Psoas muscle (tissue), 8 donors: Measurements from ENCODE around the gene ASPSCR1. TPM values are rescaled to one million over a fixed set of nuclear protein-coding genes. Genes with fewer than 3 reads are reported as not detected.

Experiments
- ATAC-seq, 4 donors: fragments of 200-7000 bp; cut with Tn5 transposase; one replicate each; pipeline ENCODE4 v1.9.1; 2020; ENCODE audit warnings: moderate library complexity in 3 of 4, mild to moderate bottlenecking in 2 of 4
- DNase-seq, 2 donors: peaks; one replicate each; pipeline ENCODE4 v3.0.0-alpha.2; 2020
- H3K27ac ChIP-seq: fragments of 200-600 bp; one replicate; pipeline ENCODE4 v1.8.0; 2022
- H3K27me3 ChIP-seq, 3 donors: fragments of 200-600 bp in 1 of 3; one replicate each; pipeline versions ENCODE4 v1.6.1 to v1.8.0; 2013 to 2022; ENCODE audit warnings: low read length in 2 of 3, mild to moderate bottlenecking in 2 of 3, moderate library complexity in 1 of 3; ENCODE audit not compliant: insufficient read depth in 3 of 3
- H3K36me3 ChIP-seq, 2 donors: fragments of 200-600 bp in 1 of 2; one replicate each; pipeline versions ENCODE4 v1.6.1 to v1.8.0; 2013 to 2022; ENCODE audit warnings: low read depth in 1 of 2, mild to moderate bottlenecking in 1 of 2, moderate library complexity in 1 of 2; ENCODE audit not compliant: insufficient read depth in 1 of 2
- H3K4me1 ChIP-seq: fragments of 200-600 bp; one replicate; pipeline ENCODE4 v1.8.0; 2022
- H3K4me3 ChIP-seq: fragments of 200-600 bp; one replicate; pipeline ENCODE4 v1.8.0; 2022; ENCODE audit warnings: mild to moderate bottlenecking
- H3K9me3 ChIP-seq: fragments of 200-600 bp; one replicate; pipeline ENCODE4 v1.8.0; 2022
- CTCF ChIP-seq: fragments of 200-600 bp; IDR thresholded peaks from one replicate; pipeline ENCODE4 v1.8.0; 2022; ENCODE audit warnings: antibody characterized with exemption
- WGBS, 3 donors: extraction: QIAGEN DNeasy Blood & Tissue Kit; methylation state at CpG; one replicate each; pipeline versions ENCODE4 v1.1.6 to v1.1.7; 2013; 5-methylcytosine and 5-hydroxymethylcytosine counted together
- intact Hi-C, 2 donors: fragments of 100-400 bp; cut with DNase I; formaldehyde crosslinking; loops; one replicate each; pipeline versions ENCODE4 v1.11.0 to v1.14.2; 2022
- polyA plus RNA-seq, 3 donors: library from polyadenylated mRNA; stranded (reverse); fragments of 200-250 nt; gene quantifications; one replicate each; pipeline ENCODE4 v1.2.3, GENCODE V29; 2013
- total RNA-seq, 4 donors: library from RNA; stranded (reverse); fragmentation: NEBNext Ultra II Directional in 2 of 4; extraction: Animal tissue kit (Norgen Biotek cat#: 25700) in 2 of 4; gene quantifications; one replicate each; pipeline versions ENCODE4 v1.2.1 to v1.2.4, GENCODE V29; 2021 to 2023
- donor health status: healthy with polysubstance abuse.
- donor health status: DM: no; HTN: no; CAD: no; lungs with moderate emphysema.
- donor health status: Bipolar disorder and iron deficiency.
- donor health status: healthy.
- donor health status: DM: yes; HTN: yes; CAD: no.
- donor health status: DM: no; HTN: no; CAD: no.
- donor health status: DM: no; HTN: no; CAD: no.
- donor health status: DM: yes; HTN: yes; CAD: no.

Gene ASPSCR1
- total and polyA plus RNA-seq, 7 donors, result 27.7 to 37.4 (median 33.0) TPM

GRCh38 chr17:82065193-82065637 lies 87.8 kb downstream of the ASPSCR1 start:
- intact Hi-C loops, result loop anchor here in 1 of 2 donors (1.0 kb wide), 1 partner anchor 12 kb away; no protein-coding TSS in a partner anchor
- no peaks in the 10 kb centered on the region for H3K27me3 ChIP-seq
- TF ChIP-seq CTCF, result no peak
- no peaks in the 10 kb centered on the region for H3K9me3 ChIP-seq
- DNase-seq, result peak in 1 of 2 donors; percentile 62
- peak overlapping the region; percentile 98 for H3K4me3 ChIP-seq
- H3K4me1 ChIP-seq, result peaks cover 9% of the 10 kb centered on the region
- peak; percentile 8 to 23 (median 14) for ATAC-seq
- peaks cover 10 to 40% of the 10 kb centered on the region in 2 donors for H3K36me3 ChIP-seq
- WGBS, 3 donors, result 0 to 1% (median 1%) methylated on average over 14 to 47 of the region's 47 CpGs
- H3K27ac ChIP-seq, result peak overlapping the region; percentile 82

GRCh38 chr17:82065638-82066303 lies 88.3 kb downstream of the ASPSCR1 start, which contains the start of gene DUS1L:
DUS1L (minus strand) TSS chr17:82065804; CDS start chr17:82065059, 745 bp downstream.
- Histone ChIP-seq H3K27ac (peak within 1 kb of the TSS; percentile 94), H3K9me3 (no peaks in the 10 kb centered on the region), H3K4me3 (peak within 1 kb of the TSS; percentile 98), H3K27me3 (no peaks in the 10 kb centered on the region), H3K4me1 (peaks cover 9% of the 10 kb centered on the region), H3K36me3 (peaks cover 7 to 34% of the 10 kb centered on the region in 2 donors)
- intact Hi-C loops, result loop anchor here in 1 of 2 donors (1.0 to 2.0 kb wide), 2 partner anchors 12 to 31 kb away; no protein-coding TSS in a partner anchor
- DNase-seq (peak; percentile 73 to 84), ATAC-seq (peak; percentile 86 to 94 (median 90))
- WGBS, 3 donors, result 6 to 8% (median 7%) methylated on average over 62 to 88 of the region's 88 CpGs
- no peak for TF ChIP-seq CTCF

Other genes starting within 250 kb of the ASPSCR1 start
- gene GCGR, start 173.5 kb upstream of the ASPSCR1 start, total RNA-seq, result not detected
- under 1 TPM in 2 of 3 donors, not detected in 1; 0.03 to 0.08 TPM for gene GCGR, start 173.5 kb upstream of the ASPSCR1 start, polyA plus RNA-seq
- gene MCRIP1, start 144.3 kb upstream of the ASPSCR1 start, total RNA-seq, result 10 to 100 TPM; 20.5 to 47.6 (median 25.7) TPM
- gene MCRIP1, start 144.3 kb upstream of the ASPSCR1 start, polyA plus RNA-seq, result 100 to 1,000 TPM in 1 of 3 donors, 10 to 100 TPM in 2; 45.1 to 187 (median 57.1) TPM
- 1,000 to 10,000 TPM in 3 of 4 donors, 100 to 1,000 TPM in 1; 976 to 2,217 (median 1,286) TPM for gene PPP1R27, start 142.6 kb upstream of the ASPSCR1 start, total RNA-seq
- gene PPP1R27, start 142.6 kb upstream of the ASPSCR1 start, polyA plus RNA-seq, result 100 to 1,000 TPM; 296 to 661 (median 603) TPM
- 100 to 1,000 TPM; 244 to 361 (median 296) TPM for gene P4HB, start 117.1 kb upstream of the ASPSCR1 start, total RNA-seq
- 100 to 1,000 TPM; 236 to 384 (median 267) TPM for gene P4HB, start 117.1 kb upstream of the ASPSCR1 start, polyA plus RNA-seq
- gene ARHGDIA, start 106.3 kb upstream of the ASPSCR1 start, total RNA-seq, result 100 to 1,000 TPM in 3 of 4 donors, 10 to 100 TPM in 1; 88.3 to 192 (median 160) TPM
- gene ARHGDIA, start 106.3 kb upstream of the ASPSCR1 start, polyA plus RNA-seq, result 100 to 1,000 TPM in 2 of 3 donors, 10 to 100 TPM in 1; 79.1 to 268 (median 100) TPM
- gene ALYREF, start 86.0 kb upstream of the ASPSCR1 start, total RNA-seq, result 10 to 100 TPM; 23.0 to 58.4 (median 47.1) TPM
- 10 to 100 TPM; 37.5 to 79.8 (median 43.8) TPM for gene ALYREF, start 86.0 kb upstream of the ASPSCR1 start, polyA plus RNA-seq
- 100 to 1,000 TPM; 118 to 208 (median 135) TPM for gene ANAPC11, start 85.9 kb upstream of the ASPSCR1 start, total RNA-seq
- 100 to 1,000 TPM; 273 to 369 (median 323) TPM for gene ANAPC11, start 85.9 kb upstream of the ASPSCR1 start, polyA plus RNA-seq
- gene NPB, start 75.4 kb upstream of the ASPSCR1 start, total RNA-seq, result under 1 TPM; 0.42 to 0.78 (median 0.55) TPM
- gene NPB, start 75.4 kb upstream of the ASPSCR1 start, polyA plus RNA-seq, result 1 to 10 TPM in 1 of 3 donors, under 1 TPM in 2; 0.73 to 2.9 (median 0.76) TPM
- gene PCYT2, start 66.2 kb upstream of the ASPSCR1 start, total RNA-seq, result 10 to 100 TPM; 10.2 to 26.9 (median 19.2) TPM
- 10 to 100 TPM; 13.2 to 14.1 (median 13.3) TPM for gene PCYT2, start 66.2 kb upstream of the ASPSCR1 start, polyA plus RNA-seq
- gene SIRT7, start 59.5 kb upstream of the ASPSCR1 start, total RNA-seq, result 10 to 100 TPM in 1 of 4 donors, 1 to 10 TPM in 3; 3.9 to 10.2 (median 6.3) TPM
- gene SIRT7, start 59.5 kb upstream of the ASPSCR1 start, polyA plus RNA-seq, result 10 to 100 TPM in 2 of 3 donors, 1 to 10 TPM in 1; 5.7 to 14.2 (median 10.4) TPM
- 10 to 100 TPM; 43.1 to 74.2 (median 53.7) TPM for gene MAFG, start 49.9 kb upstream of the ASPSCR1 start, total RNA-seq
- gene MAFG, start 49.9 kb upstream of the ASPSCR1 start, polyA plus RNA-seq, result 10 to 100 TPM; 21.6 to 73.7 (median 26.6) TPM
- gene PYCR1, start 40.3 kb upstream of the ASPSCR1 start, total RNA-seq, result 10 to 100 TPM in 2 of 4 donors, 1 to 10 TPM in 2; 5.4 to 12.5 (median 9.5) TPM
- gene PYCR1, start 40.3 kb upstream of the ASPSCR1 start, polyA plus RNA-seq, result 10 to 100 TPM in 2 of 3 donors, 1 to 10 TPM in 1; 8.3 to 23.2 (median 15.2) TPM
- gene MYADML2, start 30.4 kb upstream of the ASPSCR1 start, total RNA-seq, result 10 to 100 TPM in 3 of 4 donors, 1 to 10 TPM in 1; 9.7 to 58.0 (median 13.4) TPM
- 10 to 100 TPM in 1 of 3 donors, 1 to 10 TPM in 1, under 1 TPM in 1; 0.47 to 95.8 (median 9.1) TPM for gene MYADML2, start 30.4 kb upstream of the ASPSCR1 start, polyA plus RNA-seq
- 1 to 10 TPM in 3 of 4 donors, under 1 TPM in 1; 0.92 to 1.9 (median 1.5) TPM for gene NOTUM, start 16.4 kb upstream of the ASPSCR1 start, total RNA-seq
- gene NOTUM, start 16.4 kb upstream of the ASPSCR1 start, polyA plus RNA-seq, result under 1 TPM; 0.25 to 0.48 (median 0.44) TPM
- 10 to 100 TPM; 15.9 to 24.6 (median 19.7) TPM for gene CENPX, start 45.2 kb downstream of the ASPSCR1 start, total RNA-seq
- gene CENPX, start 45.2 kb downstream of the ASPSCR1 start, polyA plus RNA-seq, result 10 to 100 TPM; 53.8 to 79.4 (median 64.4) TPM
- gene LRRC45, start 45.7 kb downstream of the ASPSCR1 start, total RNA-seq, result 1 to 10 TPM; 1.4 to 3.0 (median 1.9) TPM
- gene LRRC45, start 45.7 kb downstream of the ASPSCR1 start, polyA plus RNA-seq, result 1 to 10 TPM; 3.5 to 7.1 (median 4.0) TPM
- not detected for gene RAC3, start 54.0 kb downstream of the ASPSCR1 start, total RNA-seq
- under 1 TPM in 2 of 3 donors, not detected in 1; 0.05 to 0.83 TPM for gene RAC3, start 54.0 kb downstream of the ASPSCR1 start, polyA plus RNA-seq
- 100 to 1,000 TPM; 111 to 216 (median 155) TPM for gene DCXR, start 60.1 kb downstream of the ASPSCR1 start, total RNA-seq
- 100 to 1,000 TPM; 117 to 158 (median 147) TPM for gene DCXR, start 60.1 kb downstream of the ASPSCR1 start, polyA plus RNA-seq
- gene RFNG, start 74.2 kb downstream of the ASPSCR1 start, total RNA-seq, result 10 to 100 TPM; 27.1 to 37.3 (median 29.3) TPM
- gene RFNG, start 74.2 kb downstream of the ASPSCR1 start, polyA plus RNA-seq, result 10 to 100 TPM; 31.0 to 40.7 (median 37.3) TPM
- 100 to 1,000 TPM in 2 of 4 donors, 10 to 100 TPM in 2; 89.8 to 112 (median 97.7) TPM for gene GPS1, start 74.3 kb downstream of the ASPSCR1 start, total RNA-seq
- gene GPS1, start 74.3 kb downstream of the ASPSCR1 start, polyA plus RNA-seq, result 100 to 1,000 TPM in 2 of 3 donors, 10 to 100 TPM in 1; 87.1 to 114 (median 104) TPM
- gene DUS1L, start 88.2 kb downstream of the ASPSCR1 start, total RNA-seq, result 100 to 1,000 TPM in 3 of 4 donors, 10 to 100 TPM in 1; 72.6 to 136 (median 104) TPM
- 100 to 1,000 TPM; 117 to 170 (median 133) TPM for gene DUS1L, start 88.2 kb downstream of the ASPSCR1 start, polyA plus RNA-seq
- 10 to 100 TPM; 17.2 to 37.3 (median 23.4) TPM for gene FASN, start 120.6 kb downstream of the ASPSCR1 start, total RNA-seq
- gene FASN, start 120.6 kb downstream of the ASPSCR1 start, polyA plus RNA-seq, result 10 to 100 TPM in 2 of 3 donors, 1 to 10 TPM in 1; 8.9 to 26.5 (median 12.0) TPM
- 10 to 100 TPM; 10.2 to 15.3 (median 12.4) TPM for gene CCDC57, start 235.2 kb downstream of the ASPSCR1 start, total RNA-seq
- gene CCDC57, start 235.2 kb downstream of the ASPSCR1 start, polyA plus RNA-seq, result 10 to 100 TPM in 1 of 3 donors, 1 to 10 TPM in 2; 7.2 to 11.1 (median 8.6) TPM